Endodermal cell (in vitro differentiated cells): ENCODE measurements around the gene MCM6. TPM values are rescaled to one million over a fixed set of nuclear protein-coding genes. Genes with fewer than 3 reads are reported as not detected.

Experiments
- DNase-seq: peaks from one replicate; pipeline ENCODE4 v3.0.0-alpha.2; 2017
- H3K27ac ChIP-seq: 2 replicates; pipeline ENCODE4 v1.5.1; 2013; ENCODE audit warnings: mild to moderate bottlenecking, low read depth, low read length, moderate library complexity
- H3K27me3 ChIP-seq: 2 replicates; pipeline ENCODE4 v1.6.1; 2013; ENCODE audit warnings: mild to moderate bottlenecking, low read length, moderate library complexity; ENCODE audit not compliant: insufficient read depth, control insufficient read depth, poor library complexity, severe bottlenecking
- H3K36me3 ChIP-seq: 2 replicates; pipeline ENCODE4 v1.7.0; 2013; ENCODE audit warnings: mild to moderate bottlenecking, low read length, moderate library complexity; ENCODE audit not compliant: control insufficient read depth, insufficient read depth
- H3K4me1 ChIP-seq: one replicate; pipeline ENCODE4 v1.7.0; 2013; ENCODE audit warnings: low read length; ENCODE audit not compliant: control insufficient read depth, insufficient read depth
- H3K4me3 ChIP-seq: 2 replicates; pipeline ENCODE4 v1.5.1; 2013; ENCODE audit warnings: mild to moderate bottlenecking, low read length, moderate library complexity
- H3K9ac ChIP-seq: 2 replicates; pipeline ENCODE4 v1.6.1; 2013; ENCODE audit warnings: mild to moderate bottlenecking, low read length, moderate library complexity; ENCODE audit not compliant: poor library complexity, severe bottlenecking; ENCODE audit errors: extremely low read depth
- H3K9me3 ChIP-seq: 2 replicates; pipeline ENCODE4 v1.6.1; 2013; ENCODE audit warnings: mild to moderate bottlenecking, low read length, moderate library complexity; ENCODE audit not compliant: control insufficient read depth
- H3K27ac Mint-ChIP-seq: 2 replicates; pipeline ENCODE4 v1.8.0; 2020; ENCODE audit warnings: mixed read lengths
- H3K27me3 Mint-ChIP-seq: 2 replicates; pipeline ENCODE4 v1.8.0; 2021; ENCODE audit warnings: mild to moderate bottlenecking, mixed read lengths; ENCODE audit not compliant: insufficient read depth
- H3K36me3 Mint-ChIP-seq: 2 replicates; pipeline ENCODE4 v1.8.0; 2020; ENCODE audit warnings: low read depth, mixed read lengths
- H3K4me1 Mint-ChIP-seq: 2 replicates; pipeline ENCODE4 v1.8.0; 2020; ENCODE audit warnings: mixed read lengths
- H3K4me3 Mint-ChIP-seq: 2 replicates; pipeline ENCODE4 v1.8.0; 2020; ENCODE audit warnings: mild to moderate bottlenecking, moderate library complexity, mixed read lengths
- H3K9me3 Mint-ChIP-seq: 2 replicates; pipeline ENCODE4 v1.8.0; 2020; ENCODE audit warnings: mild to moderate bottlenecking, mixed read lengths
- CTCF ChIP-seq: fragments of 200-600 bp; sonication (generic); conservative IDR thresholded peaks from 2 replicates; pipeline ENCODE4 v1.5.0; 2021; ENCODE audit warnings: antibody characterized with exemption, mild to moderate bottlenecking
- whole genome bisulfite sequencing, 2 experiments: methylation state at CpG; one replicate each; pipeline versions ENCODE4 v1.1.5 to v1.1.7; 2013; ENCODE audit warnings: missing lambda C conversion rate in 2 of 2, mixed read lengths in 1 of 2; ENCODE audit not compliant: insufficient coverage in 1 of 2, insufficient read length in 1 of 2; 5-methylcytosine and 5-hydroxymethylcytosine counted together
- total RNA-seq, 2 donors: library from RNA; stranded (reverse); fragmentation: NEBNext Ultra II Directional in 1 of 2; extraction: Animal tissue kit (Norgen Biotek cat#: 25700) in 1 of 2; gene quantifications; 2 replicates in 1 of 2; 3 replicates in 1 of 2; pipeline ENCODE4 v1.2.1, GENCODE V29; 2021

MCM6 gene
- total RNA-seq, 2 donors from 2014 or later: 140 to 141 TPM

GRCh38 chr2:135899567-135899966, 23.3 kb upstream of the MCM6 start:
- Histone ChIP-seq H3K27ac (no peak overlapping the region), H3K4me3 (no peak overlapping the region), H3K9ac (no peak overlapping the region), H3K36me3 (no peaks in the 10 kb centered on the region), H3K4me1 (no peaks in the 10 kb centered on the region), H3K27me3 (no peaks in the 10 kb centered on the region), H3K9me3 (no peaks in the 10 kb centered on the region)
- no peaks in the 10 kb centered on the region for H3K9me3 Mint-ChIP-seq
- no peaks in the 10 kb centered on the region for H3K27me3 Mint-ChIP-seq
- H3K27ac Mint-ChIP-seq: no peak overlapping the region
- no peak for DNase-seq
- peaks cover 17% of the 10 kb centered on the region for H3K4me1 Mint-ChIP-seq
- 84 to 98% methylated on average over 4 of the region's 4 CpGs for WGBS, 2 experiments
- TF ChIP-seq CTCF: no peak
- H3K36me3 Mint-ChIP-seq: peaks cover 18% of the 10 kb centered on the region
- H3K4me3 Mint-ChIP-seq: no peak overlapping the region

GRCh38 chr2:135898234-135898786, 22.1 kb upstream of the MCM6 start:
- H3K36me3 Mint-ChIP-seq: peaks cover 8% of the 10 kb centered on the region
- H3K27ac ChIP-seq: no peak overlapping the region
- H3K9me3 Mint-ChIP-seq: no peaks in the 10 kb centered on the region
- no peak overlapping the region for H3K27ac Mint-ChIP-seq
- H3K27me3 Mint-ChIP-seq: no peaks in the 10 kb centered on the region
- no peaks in the 10 kb centered on the region for H3K36me3 ChIP-seq
- no peaks in the 10 kb centered on the region for H3K27me3 ChIP-seq
- H3K4me1 Mint-ChIP-seq: peaks cover 7% of the 10 kb centered on the region
- no peaks in the 10 kb centered on the region for H3K9me3 ChIP-seq
- no peak for DNase-seq
- H3K9ac ChIP-seq: no peak overlapping the region
- WGBS, 2 experiments: 96 to 100% methylated on average over 3 of the region's 3 CpGs
- no peaks in the 10 kb centered on the region for H3K4me1 ChIP-seq
- H3K4me3 Mint-ChIP-seq: no peak overlapping the region
- no peak for TF ChIP-seq CTCF
- H3K4me3 ChIP-seq: no peak overlapping the region

GRCh38 chr2:135894930-135895329, 18.7 kb upstream of the MCM6 start:
- no peak overlapping the region for H3K27ac ChIP-seq

More at GRCh38 chr2:135894930-135895329, 18.7 kb upstream of the MCM6 start:
- Mint-ChIP-seq H3K4me1 (peaks cover 8% of the 10 kb centered on the region), H3K9me3 (no peaks in the 10 kb centered on the region), H3K4me3 (no peak overlapping the region), H3K27me3 (no peaks in the 10 kb centered on the region), H3K27ac (no peak overlapping the region), H3K36me3 (peaks cover 4% of the 10 kb centered on the region)
- Histone ChIP-seq H3K4me1 (no peaks in the 10 kb centered on the region), H3K36me3 (no peaks in the 10 kb centered on the region), H3K9ac (no peak overlapping the region), H3K9me3 (no peaks in the 10 kb centered on the region), H3K27me3 (no peaks in the 10 kb centered on the region), H3K4me3 (no peak overlapping the region)
- no peak for DNase-seq
- TF ChIP-seq CTCF: no peak
- WGBS, 2 experiments: 83 to 88% methylated on average over 1 of the region's 1 CpG
